ENCODE data around the gene MED9. TPM values are rescaled to one million over a fixed set of nuclear protein-coding genes. Genes with fewer than 3 reads are reported as not detected.
"Not testable (repeated sequence)": the region's sequence is repeated elsewhere in the genome, so short reads cannot be mapped to it uniquely, and the experiment has no call there.

Gene MED9
- total RNA-seq, 1 donor from 2014 or later, result 14.6 TPM

DNA sequence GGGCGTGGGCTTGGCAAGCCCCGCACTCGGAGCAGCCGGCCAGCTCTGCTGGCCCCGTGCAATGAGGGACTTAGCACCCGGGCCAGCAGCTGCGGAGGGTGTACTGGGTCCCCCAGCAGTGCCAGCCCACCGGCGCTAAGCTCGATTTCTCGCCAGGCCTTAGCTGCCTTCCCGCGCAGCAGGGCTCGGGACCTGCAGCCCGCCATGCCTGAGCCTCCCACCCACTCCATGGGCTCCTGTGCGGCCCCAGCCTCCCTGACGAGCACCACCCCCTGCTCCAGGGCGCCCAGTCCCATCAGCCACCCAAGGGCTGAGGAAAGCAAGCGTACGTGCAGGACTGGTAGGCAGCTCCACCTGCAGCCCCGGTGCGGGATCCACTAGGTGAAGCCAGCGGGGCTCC is 9.6 kb downstream of the MED9 start:
- intact Hi-C loops (cut with micrococcal nuclease), result not testable (repeated sequence)

DNA sequence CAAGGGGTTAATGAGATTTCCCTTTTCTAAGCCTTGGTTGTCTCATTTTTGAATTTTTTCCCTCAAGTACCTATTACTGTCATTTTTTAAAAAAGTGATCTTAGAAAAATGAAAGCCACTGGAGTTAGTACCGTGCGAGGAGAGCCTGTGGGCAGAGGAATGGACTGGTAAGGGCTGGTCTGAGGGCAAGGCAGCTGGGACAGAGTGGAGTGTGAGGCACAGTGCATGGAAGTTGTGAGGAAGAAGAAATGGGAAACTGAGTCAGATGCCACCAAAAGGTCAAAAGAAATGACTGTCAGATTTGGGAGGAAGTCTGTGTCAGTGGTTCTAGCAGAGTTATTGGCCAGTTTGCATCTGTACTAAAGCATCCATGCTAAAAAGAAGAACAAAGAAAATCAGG is 11.2 kb downstream of the MED9 start:
- intact Hi-C loops (cut with micrococcal nuclease), result no loop called here

DNA sequence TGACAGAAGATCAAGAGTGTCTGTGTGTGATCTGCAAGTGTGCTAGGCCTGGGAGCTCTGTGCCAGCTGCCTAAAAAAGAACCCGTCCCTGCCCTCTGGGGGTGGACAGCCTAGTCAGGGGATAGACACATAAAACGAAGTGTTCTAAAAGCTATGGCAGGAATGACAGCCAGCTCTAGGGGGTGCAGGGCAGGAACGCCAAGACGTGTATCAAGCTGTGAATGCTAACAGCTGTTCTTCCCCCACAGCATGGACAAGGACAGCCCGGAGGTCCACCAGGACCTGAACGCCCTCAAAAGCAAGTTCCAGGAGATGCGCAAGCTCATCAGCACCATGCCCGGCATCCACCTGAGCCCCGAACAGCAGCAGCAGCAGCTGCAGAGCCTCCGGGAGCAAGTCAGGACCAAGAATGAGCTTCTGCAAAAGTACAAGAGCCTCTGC is 14.3 kb downstream of the MED9 start:
- intact Hi-C loops (cut with micrococcal nuclease), result no loop called here

DNA sequence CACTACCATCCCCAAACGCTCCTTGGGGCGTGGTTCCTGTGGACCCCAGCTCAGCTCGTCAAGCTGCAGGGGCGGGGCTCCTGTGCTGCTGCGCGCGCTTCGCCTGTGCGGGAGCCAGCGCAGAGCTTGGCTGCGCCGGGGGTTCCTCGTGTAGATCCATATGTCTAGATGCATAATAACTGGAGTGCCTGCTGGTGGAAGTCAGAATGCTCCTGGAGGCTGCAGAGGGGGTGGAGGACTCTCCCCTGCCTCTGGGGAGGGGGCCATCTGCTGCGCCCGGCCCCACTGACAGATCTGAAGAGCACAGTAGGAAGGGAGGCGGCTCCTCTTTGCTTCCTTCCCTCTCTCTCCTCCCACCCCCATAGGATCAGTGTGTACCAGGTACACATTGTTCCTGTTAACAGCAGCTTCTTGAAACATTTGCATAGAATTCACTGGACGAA is 14.8 kb downstream of the MED9 start:
- intact Hi-C loops (cut with micrococcal nuclease), result no loop called here

DNA sequence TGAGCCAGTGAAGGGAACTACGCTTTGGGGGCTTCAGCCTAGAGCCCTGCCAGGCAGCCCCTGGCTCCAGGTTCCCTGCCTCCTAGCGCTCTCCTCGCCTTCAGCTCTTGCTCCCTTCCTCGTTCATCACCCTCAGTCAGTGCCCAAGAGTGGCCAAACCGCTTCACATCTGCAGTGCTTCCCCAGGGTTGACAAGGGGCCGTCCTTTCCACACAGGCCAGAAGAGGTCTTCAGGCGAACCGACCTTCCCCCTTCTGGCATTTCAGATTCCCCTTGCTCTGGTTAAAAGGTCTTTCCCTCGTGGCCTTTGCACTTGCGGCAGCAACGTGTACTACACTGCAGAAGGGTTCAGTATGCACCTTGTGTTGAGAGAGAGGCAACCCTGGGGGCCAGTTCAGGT is 15.3 kb downstream of the MED9 start:
- intact Hi-C loops (cut with micrococcal nuclease), result no loop called here

DNA sequence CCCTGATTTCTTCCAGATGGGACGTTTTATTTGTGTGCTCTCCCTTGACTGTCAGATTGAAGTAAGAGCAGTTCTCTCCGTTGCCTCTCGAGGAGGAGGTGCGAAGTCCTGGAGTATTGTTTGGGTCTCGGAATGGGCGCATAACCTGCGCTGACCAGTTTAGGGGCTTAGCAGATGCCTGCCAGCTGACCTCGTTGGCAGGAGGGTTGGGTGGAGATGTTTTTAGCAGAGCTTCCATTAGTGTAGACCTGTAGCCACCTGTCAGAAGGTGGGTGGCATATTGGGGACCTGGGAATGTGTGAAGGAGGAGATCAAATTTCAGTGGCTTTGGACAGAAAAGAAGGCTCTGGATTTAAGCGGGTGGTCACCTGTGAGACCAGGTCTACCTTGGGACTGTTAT is 15.8 kb downstream of the MED9 start:
- intact Hi-C loops (cut with micrococcal nuclease), result no loop called here

DNA sequence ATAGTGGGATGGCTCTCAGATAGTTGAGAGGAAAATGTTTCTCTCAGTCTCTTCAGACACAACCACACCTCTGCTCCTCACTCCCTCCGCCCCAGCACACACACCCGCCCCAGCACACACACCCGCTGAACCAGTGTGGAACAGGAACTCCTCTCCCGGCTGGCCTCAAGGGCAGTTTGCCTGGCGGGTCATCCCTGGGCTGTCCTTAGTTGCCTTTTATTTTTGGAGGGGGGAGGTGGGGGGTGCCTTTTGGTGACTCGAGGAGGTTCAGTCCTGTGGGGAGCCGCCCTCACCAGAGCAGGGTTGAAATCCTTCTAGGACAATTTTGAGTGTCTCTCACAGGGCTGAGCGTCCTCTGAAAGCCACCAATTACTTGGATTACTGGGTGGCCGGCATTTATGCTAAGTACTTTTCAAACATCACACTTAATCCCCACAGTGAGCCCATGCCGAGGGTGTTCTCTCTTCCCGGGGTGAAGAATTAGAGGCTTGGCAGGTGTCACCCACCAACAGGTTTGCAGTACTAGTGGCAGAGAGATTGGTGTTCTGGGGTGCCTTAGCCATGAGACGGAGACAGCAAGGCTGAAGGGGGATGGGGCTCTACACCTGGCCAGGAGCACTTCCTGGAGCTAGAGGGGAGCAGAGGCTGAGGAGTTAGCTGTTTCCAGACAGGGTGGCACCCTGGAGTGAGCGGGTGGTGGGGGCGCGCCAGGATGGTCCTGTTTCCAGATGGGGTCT is 16.6 kb downstream of the MED9 start:
- intact Hi-C loops (cut with micrococcal nuclease), result no loop called here

DNA sequence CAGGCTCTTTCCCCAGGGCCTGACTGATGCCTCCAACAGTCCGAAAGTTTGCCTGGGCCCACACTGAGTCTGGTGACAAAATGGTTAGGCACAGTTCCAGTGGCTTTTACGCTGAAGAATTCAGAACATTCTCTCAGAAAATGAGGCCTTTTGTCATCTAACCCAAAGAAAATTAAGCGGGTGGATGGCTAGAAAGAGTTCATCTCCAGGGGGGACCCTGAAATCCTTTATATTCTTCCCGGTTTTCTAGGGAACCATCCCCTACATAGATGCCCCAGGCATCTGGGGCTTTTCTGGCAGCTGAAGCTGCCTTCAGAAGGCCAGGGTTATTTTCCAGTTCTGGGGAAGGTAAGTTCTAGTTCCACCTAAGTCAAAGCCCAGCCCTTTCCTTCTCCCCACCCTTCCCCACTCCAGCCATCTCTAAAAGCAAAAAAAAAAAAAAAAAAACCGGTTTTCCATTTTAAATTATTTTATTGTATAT is 17.2 kb downstream of the MED9 start:
- intact Hi-C loops (cut with micrococcal nuclease), result no loop called here

DNA sequence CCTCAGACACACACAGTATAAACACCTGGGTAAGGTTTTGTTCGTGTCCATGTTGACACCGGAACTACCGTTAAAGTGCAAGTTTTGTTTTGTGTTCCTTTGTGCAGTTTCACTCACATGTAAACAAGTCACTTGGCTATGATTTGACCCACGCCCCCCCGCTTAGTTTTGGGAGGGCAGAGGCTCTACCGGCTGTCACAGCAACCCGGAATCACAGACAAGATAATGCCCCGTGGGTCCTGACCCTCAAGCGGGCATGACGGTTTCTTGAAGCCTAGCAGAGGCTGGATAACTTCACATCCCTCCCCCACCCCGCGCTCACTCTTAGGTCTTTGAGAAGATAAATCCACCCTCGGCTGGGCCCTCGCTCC is 17.7 kb downstream of the MED9 start:
- intact Hi-C loops (cut with micrococcal nuclease), result no loop called here

DNA sequence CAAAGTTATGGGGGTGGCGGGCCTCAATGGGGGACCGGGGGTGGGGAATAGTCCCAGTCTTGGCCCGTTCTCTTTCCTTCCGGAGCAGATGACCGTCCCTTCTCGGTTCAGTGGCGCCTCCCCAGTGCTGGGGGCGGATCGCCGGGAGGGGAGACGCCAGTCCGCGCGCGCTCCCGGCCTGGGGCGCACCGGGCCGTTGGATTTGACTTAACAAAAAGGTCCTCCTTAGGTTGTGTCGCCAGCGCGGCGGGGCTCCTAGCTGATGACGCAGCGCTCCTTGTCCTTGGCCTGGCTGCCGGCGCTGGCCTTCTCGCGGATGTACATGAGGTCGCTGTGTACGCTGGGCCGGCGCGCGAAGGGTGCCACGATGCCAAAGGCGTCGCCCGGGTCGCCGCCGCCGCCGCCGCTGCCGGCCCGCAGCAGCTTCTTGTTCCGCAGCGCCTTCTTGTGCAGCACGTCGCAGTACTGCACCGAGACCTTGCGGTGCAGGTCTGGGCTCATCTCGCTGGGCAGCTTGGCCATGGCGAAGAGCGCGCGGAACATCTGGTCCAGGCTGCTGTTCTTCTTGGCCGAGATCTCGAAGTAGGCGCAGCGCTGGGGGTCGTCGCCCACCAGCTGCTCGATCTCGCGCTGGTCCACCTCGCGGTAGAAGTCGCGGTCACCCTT is 18.2 kb downstream of the MED9 start:
- intact Hi-C loops (cut with micrococcal nuclease), result loop anchor here (5.0 kb wide), 2 partner anchors 542 to 958 kb away; partner anchors contain the start of genes ATPAF2 and GID4

DNA sequence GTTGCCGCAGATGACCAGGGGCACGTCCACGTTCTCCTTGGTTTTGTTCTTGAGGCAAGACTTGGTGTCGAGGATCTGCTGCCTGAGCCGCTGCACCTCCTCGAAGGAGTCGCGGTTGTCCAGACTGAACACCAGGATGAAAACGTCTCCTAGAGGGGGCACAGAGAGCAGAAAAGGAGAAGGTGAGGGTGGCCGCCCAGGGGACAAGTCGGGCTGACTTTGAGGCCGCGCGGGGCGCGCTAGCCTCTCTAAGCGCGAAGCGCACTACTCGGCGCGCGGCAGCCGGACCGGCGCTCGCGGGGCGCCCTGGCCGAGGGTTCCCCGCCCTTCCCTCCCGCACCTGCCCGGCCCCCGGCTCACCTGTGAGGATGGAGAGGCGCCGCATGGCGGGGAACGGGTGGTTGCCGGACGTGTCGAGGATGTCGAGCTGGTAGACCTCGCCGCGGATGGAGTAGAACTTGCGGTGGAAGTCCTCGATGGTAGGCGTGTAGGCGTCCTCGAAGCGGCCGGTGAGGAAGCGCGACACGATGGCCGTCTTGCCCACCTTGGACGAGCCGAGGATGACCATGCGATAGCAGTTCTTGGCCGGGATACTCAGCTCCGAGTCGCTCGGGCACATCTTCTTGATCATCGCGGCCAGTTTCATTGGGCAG is 18.9 kb downstream of the MED9 start:
- intact Hi-C loops (cut with micrococcal nuclease), result loop anchor here (1.0 to 5.0 kb wide), 7 partner anchors 18 to 958 kb away; partner anchors contain the start of genes ATPAF2, GID4 and PEMT

DNA sequence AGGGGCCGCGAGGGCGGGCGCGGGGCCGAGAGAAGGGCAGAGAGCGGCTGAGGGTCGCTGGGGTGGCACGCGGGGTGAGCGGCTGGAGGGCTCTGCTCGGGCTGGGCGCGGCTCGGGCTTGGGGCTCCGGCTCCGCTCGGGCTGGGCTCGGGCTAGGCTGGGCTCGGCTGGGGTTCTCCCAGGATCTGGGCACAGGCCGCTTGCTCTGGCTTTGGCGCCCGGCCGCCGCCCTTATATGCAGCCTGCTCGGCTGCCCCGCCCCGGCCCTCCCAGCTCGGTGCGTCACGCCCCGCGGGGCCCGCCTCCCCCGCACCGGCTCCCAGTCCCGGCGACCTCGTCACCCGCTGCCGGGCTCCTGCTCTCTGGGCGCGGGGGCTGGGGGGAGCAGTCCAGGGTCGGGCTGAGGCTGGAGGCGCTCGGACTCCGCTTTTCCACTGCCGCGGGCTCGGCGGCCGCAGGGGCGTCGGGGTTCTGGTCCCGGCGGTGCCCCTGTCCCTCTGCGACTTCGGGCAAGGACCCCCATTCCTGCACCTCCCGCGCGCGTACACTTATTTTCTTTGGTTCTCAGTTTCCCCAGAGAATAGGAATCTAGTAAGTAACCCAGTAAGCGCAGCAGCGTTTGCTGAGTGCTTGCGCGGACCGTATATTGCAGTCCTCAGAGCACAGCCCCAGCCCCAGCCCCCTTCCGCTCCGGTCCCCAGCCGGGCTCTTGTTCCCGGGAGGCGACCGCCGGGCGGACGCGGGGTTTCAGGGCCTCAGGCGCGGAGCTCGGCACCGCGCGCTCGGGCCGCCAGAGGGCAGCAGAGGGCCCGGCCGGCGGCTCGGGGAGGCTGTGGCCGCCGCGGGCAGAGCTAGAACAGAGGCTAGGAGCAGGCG is 19.6 kb downstream of the MED9 start, which contains the start of gene RASD1:
RASD1 (minus strand) TSS at position 207 of the 876 bp plus-strand sequence. CDS start 214 bp downstream, outside the sequence.
- intact Hi-C loops (cut with micrococcal nuclease), result loop anchor here (1.0 to 5.0 kb wide), 7 partner anchors 19 to 959 kb away; partner anchors contain the start of genes ATPAF2, GID4 and PEMT

DNA sequence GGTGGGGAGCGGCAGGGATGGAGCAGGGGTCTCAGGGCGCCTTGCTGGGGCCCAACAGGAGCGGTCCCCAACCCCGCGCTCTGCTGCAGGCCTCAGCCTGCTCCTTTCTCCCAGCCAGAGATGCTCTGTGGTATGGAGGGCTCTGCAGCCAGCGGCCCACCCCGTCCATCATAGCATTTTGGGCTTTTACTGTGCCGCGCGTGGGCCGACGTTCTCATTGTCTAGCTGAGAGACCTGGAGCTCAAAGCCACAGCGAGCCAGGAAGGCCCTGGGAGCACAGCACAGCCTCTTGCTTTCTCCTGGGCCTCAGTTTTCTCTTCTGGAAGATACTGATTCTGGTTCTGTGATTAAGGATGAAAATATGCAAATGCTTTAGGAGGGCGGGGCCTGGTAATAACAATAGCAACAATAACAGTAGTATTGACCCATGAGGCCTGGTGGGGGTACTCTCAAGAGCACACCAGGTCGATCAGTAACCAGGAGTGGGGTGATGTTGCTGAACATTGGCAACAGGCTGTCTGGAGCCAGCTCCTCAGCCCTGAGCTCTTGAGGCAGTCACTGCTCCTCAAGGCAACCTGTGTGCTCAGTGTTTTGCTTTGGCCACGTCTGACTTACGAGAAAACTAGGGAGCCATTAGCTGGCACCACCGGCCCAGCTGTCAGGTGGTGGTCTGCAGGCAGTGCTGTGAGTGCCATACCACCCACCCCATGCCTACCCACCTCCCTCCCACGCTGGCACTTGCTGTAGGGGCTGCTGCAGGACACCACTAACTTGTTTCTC is 20.5 kb downstream of the MED9 start:
- intact Hi-C loops (cut with micrococcal nuclease), result loop anchor here (5.0 kb wide), 2 partner anchors 540 to 960 kb away; partner anchors contain the start of genes ATPAF2 and GID4

DNA sequence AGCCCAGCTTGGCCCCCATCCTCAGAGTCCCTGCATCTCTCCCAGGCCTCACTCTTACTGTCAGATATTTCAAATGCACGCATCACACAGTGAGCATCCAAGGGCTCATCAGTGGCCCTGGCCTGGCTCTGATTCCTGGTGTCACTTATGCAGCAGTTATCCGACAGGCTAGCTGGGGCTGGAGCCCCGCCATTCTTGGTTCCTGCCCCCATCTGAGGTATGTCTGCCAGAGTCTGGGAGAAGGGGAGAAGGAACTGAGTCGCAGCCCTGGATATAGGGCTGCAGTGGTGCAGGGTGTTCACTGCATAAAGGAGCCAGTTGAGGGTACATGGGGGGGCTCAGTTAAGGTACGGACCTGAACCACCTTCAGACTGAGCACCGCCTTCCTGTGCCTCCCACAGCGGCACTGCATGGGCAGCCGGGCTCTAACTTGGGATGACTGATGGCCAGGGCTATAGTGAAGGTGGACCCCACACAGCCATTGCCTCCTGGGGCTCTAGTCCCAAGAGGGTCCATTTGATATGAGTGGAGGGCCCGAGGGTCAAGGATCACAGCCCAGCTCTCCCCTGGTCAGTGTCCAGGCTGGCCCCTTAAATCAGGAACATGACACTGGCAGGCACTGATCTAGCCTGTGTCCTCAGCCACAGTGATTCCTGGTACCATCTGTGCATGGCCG is 21.2 kb downstream of the MED9 start:
- intact Hi-C loops (cut with micrococcal nuclease), result loop anchor here (5.0 kb wide), 2 partner anchors 539 to 961 kb away; partner anchors contain the start of genes ATPAF2 and GID4

DNA sequence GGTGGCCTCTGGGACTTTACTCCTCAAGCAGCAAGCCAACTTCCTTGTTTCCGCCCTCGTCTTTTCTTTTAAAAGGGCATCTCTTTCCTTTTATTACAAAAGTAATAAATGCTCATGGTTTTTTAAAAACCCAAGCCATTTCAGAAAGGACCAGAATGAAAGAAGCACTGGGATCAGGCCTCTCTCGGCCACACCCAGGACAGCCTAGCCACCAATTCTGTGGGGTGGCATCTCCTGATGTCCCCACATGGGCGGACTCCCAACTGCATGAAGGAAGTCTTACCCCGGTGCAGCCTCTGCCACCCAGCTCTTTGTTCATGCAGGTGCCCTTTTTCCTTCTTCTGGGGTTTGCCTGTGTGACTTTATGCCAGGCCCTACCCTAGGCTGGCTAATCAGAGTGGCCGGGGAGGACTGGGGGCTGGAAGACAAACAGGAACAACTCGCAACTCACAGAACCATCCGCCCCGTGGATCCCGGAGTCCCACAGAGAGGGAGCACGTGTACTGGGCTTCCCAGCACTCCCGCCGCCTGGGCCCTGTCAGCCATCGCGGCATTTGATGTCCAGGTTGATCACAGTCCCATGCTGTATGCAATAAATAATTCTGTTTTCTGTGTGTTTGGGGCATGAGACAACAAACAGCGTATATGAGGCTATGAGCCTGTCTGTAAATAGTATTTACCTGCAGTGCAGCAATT is 22.0 kb downstream of the MED9 start:
- intact Hi-C loops (cut with micrococcal nuclease), result loop anchor here (5.0 kb wide), 2 partner anchors 539 to 961 kb away; partner anchors contain the start of genes ATPAF2 and GID4

DNA sequence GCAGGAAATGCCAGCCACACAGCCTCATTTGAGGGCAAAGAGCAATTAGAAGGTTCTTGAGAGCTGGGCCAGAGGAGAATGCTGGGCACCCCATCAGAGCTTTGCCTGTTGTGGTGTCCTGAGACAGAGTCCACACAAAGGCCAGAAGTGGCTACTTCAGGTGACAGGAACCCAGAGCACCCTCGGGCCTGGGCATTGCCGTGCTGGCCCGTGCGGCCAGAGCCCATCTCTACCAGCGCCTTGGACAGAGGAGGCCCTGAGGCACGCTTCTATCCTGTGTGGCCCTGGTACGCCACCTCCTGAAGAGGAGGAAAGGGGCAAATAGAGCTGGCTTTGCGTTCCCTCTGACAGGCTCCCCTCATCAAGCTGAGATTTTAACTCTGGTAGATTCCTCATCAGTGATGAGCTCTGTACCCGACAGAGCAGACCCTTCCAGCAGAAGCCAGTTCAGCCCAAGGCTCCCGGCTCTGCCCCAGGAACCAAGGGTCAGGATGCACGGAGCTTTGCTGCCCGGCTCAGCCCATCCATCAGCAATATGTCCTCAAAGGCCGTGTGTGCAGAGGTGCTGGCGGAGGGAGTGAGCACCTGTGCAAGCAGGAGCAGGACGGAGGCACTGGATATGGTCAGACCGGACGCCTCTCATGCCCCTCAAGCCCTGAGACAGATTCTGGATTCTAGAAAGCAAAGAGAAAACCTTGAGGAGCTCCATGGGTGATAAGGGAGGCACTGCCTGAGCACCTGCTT is 22.8 kb downstream of the MED9 start:
- intact Hi-C loops (cut with micrococcal nuclease), result loop anchor here (5.0 kb wide), 2 partner anchors 538 to 962 kb away; partner anchors contain the start of genes ATPAF2 and GID4

DNA sequence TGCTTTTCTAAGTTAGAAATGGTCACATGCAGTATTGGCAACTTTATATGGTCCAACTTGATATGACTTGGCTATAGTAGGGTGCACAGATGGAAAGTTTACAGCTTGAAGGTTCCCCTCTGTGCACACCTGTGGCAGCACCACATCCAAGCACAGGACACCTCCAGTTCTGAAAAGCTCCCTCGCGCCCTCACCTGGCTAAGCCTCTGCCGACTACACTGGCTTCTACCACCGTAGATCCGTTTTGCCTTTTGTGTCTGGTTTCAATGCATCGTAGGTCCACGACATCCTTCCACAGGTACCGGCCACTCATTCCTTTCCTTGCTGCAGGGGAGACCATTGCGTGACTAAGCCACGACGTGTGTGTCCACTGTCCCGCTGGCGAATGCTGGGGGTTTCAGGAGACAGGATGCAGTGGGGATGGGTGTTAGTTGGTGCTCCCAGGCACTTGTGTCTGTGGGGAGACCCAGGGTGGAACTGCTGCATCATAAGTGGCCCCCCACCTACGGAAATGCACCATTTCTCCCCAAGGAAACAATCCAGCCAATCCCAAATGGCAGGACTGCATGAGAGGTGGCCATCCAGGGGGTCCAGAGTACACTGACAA is 24.3 kb downstream of the MED9 start:
- intact Hi-C loops (cut with micrococcal nuclease), result no loop called here

All from T-helper 2 cell treated with Interferon-gamma antibody and Interleukin-4, amounts not matched to agents 100 ng/mL and 5 ng/mL, for 36 hours (primary cell).